Epithelial cell of proximal tubule (primary cell): Measurements from ENCODE around the gene KIF25. TPM values are rescaled to one million over a fixed set of nuclear protein-coding genes. Genes with fewer than 3 reads are reported as not detected.

Source experiments
- DNase-seq: peaks from one replicate; pipeline ENCODE4 v3.0.0-alpha.2; 2011; ENCODE audit warnings: low read depth
- H3K4me3 ChIP-seq: 2 replicates; pipeline ENCODE4 v1.5.1; 2011; ENCODE audit warnings: low read depth, mild to moderate bottlenecking, low read length
- CTCF ChIP-seq: conservative IDR thresholded peaks from 2 replicates; pipeline ENCODE4 v1.5.1; 2012; ENCODE audit warnings: low read depth, mild to moderate bottlenecking, low read length
- total RNA-seq: library from RNA; depleted of rRNA; stranded (reverse); fragments of >200 nt; gene quantifications from 2 replicates; pipeline ENCODE4 v1.2.3, GENCODE V29; 2015

Gene KIF25
- total RNA-seq, 1 donor from 2014 or later, result not detected

DNA sequence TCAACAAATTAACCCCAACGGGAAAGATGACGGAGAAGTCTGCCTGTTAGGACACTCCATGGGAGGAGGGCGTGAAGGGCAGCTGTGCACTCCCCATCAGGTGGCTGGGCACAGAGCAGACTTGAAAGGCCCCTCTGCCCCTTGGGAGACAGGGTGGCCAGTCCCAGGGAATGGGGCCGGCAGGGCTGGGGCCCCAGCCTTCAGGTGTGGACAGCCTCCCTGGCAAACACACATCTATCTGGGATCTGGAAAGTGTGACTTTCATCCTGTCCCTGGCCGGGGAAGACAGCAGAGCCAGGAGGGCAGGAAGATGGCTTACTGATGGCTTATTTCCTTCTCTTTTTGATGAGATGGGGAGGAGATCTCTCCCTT, 86.0 kb downstream of the KIF25 start:
- H3K4me3 ChIP-seq, result no peak overlapping the region
- no peak for DNase-seq
- no peak for TF ChIP-seq CTCF

- no peak for DNase-seq
- H3K4me3 ChIP-seq, result no peak overlapping the region
- no peak for TF ChIP-seq CTCF
These were observed 87.1 kb downstream of the KIF25 start for GRCh38 chr6:168084465-168085160.

DNA sequence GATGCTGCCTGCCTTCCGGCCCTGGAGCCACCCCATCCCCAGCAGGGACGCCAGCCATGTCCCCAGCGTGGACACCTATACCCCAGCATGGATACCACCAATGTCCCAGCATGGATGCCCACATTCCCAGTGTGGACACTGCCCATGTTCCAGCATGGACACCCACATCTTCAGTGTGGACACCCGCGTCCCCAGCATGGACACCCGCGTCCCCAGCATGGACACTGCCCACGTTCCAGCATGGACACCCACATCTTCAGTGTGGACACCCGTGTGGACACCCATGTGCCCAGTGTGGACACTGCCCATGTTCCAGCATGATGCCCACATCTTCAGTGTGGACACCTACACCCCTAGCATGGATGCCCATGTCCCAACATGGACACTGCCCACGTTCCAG, 88.6 kb downstream of the KIF25 start:
- H3K4me3 ChIP-seq, result no peak overlapping the region
- no peak for TF ChIP-seq CTCF
- no peak for DNase-seq

- no peak for DNase-seq
- H3K4me3 ChIP-seq, result no peak overlapping the region
- TF ChIP-seq CTCF, result no peak
These were observed 89.1 kb downstream of the KIF25 start for GRCh38 chr6:168086616-168087015.

DNA sequence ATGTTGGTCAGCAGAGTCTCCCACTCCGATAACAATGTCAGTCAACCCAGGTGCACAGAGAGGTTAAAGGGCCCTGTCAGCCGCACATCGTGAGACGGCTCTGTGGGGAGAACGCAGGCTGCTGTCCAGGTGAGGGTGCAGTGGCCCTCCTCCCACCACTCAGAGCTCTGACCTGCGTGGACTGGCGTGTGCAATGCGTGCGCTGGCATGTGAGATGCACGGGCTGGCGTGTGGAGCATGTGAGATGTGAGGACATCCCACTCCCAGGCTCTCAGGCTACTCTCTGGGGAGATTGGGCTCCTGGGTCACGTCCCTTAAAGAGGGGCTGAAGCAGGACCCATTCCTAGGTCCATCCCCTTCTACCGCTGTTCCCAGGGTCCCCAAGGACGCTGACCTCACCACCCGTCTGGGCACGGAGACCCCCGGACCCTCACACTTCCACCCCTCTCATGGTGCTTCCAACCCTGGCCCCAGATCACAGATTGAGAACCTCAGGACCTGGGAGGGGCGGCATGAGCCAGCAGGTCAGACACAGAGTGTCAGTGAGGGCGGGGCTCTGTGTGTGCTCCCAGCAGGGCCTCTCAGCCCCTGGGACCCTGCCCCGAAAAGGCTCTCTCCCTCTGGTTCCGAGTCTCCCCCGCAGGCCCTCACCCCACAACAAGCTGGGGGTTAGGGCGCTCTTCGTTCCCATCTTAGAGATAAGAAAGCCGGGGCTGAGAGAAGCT, 90.1 kb downstream of the KIF25 start:
- DNase-seq, result no peak
- TF ChIP-seq CTCF, result no peak

DNA sequence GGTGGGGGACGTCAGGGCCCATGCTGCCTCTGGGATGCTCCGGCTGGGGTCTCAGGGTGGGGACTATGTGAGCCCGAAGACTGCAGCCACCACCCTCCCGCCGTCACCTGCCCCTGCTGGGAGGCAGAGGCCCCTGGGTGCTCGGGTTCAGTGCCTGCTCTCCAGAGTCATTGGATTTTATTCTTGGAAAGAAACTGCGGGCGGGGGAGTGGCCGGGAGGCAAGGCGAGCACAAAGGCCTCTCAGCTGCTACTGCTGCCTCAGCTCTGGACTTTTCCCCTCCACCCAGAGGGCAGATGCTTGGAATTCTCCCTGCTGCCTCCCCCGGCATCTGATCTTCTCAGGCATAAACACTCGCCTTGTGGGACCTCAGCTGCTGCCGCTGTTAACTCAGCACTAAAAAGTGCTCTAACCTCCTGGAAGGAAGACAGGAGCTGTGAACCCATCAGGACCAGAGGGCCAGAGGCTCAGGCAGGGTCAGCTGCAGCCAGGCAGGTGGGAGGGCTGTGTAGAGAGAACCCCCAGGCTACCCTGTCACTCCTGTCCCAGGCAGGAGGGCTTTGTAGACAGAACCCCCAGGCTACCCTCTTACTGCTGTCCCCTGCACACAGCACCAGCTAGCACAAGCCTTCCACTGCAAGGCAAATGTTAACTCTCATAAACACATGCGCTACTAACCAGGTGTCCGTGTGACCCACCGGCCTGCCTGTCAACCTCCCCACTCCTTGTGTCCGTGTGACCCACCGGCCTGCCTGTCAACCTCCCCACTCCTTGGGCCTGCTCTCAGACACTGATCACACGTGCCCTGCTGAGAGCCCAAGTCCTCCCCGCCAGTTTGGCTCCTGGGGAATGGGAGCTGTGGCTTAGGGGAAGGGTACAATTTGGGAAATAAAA, 90.9 kb downstream of the KIF25 start:
- no peak for TF ChIP-seq CTCF
- H3K4me3 ChIP-seq, result no peak overlapping the region
- DNase-seq, result peak; percentile 12

More for the DNA sequence above, 90.1 kb downstream of the KIF25 start:
- no peak overlapping the region for H3K4me3 ChIP-seq
